Measurements from ENCODE around the gene ETV6. TPM values are rescaled to one million over a fixed set of nuclear protein-coding genes. Genes with fewer than 3 reads are reported as not detected.

The ETV6 gene
- total RNA-seq, 1 donor from 2014 or later, result 72.7 TPM

GRCh38 chr12:11794751-11795150, 145.3 kb downstream of the ETV6 start:
- intact Hi-C loops (cut with micrococcal nuclease), result no loop called here

DNA sequence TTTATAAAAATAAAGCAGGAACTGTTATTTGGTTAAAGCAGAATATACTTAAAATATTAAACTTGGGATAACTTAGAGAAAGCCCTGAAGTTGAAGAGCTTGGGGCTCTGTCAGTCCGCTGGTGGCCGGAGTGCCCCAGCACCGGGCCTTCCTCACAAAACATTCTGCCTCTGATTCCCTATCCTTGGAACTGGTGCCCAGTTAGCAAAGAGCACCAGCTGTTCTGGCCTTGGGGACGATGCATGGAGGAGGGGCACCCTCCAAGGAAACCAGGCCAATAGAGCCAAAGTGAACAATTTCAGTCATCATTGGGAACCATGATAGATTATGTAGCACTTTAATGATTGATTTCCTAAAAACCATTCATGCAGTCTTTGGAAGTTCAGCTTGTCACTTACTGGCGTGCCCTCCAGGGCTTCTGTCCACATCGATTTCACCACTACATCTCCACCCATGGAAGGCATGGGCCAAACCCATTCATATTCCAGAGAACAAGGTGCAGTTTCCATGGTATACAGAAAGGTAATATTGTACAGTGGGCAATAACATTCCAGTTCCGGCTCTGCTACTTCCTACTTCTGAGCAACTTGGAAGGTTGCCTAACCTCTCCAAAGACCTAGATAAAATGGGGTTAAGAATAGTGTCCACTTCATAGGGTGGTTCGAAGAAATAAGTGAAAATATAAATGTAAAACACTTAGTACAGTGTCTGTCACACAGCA, 145.9 kb downstream of the ETV6 start:
- intact Hi-C loops (cut with micrococcal nuclease), result no loop called here

DNA sequence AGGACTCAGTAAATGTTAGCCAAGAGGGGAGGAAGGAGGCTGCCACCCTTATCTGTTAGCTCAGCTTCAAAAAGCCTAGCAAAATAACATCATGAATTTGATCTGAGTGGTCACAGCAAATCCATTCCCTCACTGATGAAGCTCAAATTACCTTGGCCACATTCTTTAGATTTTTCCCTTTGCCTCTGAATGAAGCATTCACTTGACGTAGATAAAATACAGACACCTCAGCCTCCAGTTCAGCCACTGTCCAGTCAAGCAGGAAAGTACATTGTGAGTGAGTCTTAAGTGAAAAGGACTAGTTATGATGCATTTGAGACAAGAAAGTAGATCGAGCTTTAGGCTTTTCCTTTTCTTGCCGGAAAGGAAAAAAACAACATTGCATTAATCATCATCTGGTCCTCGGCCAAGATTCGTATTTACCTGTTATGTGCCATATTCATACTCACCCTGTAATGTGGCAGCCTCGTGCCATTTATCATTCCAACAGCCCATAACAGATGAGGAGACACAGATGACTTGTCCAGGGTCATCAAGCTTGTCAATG, 146.5 kb downstream of the ETV6 start:
- intact Hi-C loops (cut with micrococcal nuclease), result no loop called here

- intact Hi-C loops (cut with micrococcal nuclease), result no loop called here
Observed at GRCh38 chr12:11797317-11797913, 147.9 kb downstream of the ETV6 start.

DNA sequence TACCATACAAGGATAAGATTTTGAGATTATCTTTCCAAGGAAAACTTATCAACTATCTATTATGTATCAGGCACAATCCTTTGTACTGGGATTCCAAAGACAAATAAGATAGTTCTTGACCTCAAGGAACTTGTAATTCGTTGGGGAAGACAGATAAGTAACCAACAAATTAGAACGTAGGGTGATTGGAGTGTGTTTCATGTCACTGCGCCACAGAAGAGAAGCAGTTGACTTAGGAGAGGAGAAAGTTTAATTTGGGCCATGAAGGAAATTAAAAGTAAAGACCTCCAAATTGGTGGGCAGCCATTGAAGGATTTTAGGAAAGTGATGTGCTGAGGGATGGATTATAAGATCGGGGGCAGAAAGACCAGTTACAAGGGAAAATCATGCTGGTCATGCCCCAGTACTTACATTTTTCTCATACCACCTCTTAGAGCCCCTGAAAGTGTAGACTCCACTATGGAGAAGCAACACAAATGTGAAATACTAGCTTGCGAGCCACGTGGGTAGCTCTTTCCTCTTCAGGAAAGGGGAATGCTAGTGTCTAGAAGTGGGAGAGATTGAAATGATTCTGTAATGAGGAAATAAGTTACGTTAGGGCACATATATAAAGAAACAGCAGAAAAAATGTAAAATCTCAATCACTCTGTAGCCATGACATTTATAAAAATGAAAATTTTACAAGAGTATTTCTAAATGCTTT, 148.7 kb downstream of the ETV6 start:
- intact Hi-C loops (cut with micrococcal nuclease), result no loop called here

DNA sequence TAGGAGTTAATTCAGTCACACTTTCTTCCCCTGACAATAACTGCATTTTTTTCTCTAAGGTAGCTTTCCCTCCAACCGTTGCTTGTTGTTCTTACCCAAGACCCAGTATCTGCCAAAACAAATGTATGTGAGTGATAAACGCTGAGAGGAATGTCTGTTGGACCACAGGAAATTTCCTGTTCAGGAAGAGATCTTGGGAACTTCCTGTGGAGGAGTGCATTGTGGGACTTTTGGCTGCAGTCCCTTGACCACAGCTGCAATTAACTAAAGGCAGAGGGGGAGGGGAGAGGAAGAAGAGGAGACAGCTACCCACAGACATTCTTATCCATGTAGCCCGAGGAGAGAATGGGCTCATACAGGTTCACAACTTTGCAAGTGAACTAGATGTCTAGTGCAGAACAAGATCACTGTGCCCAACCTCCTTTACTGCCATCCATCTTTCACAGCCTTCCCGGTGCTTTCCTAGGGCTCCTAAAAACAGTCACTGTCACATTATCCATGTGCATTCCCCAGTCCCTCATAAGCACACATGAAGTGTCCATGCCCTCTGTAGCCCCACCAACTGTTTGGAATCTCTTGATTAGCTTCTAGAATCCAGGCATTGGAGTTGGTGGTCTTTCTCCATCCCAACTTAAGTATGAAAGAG, 149.5 kb downstream of the ETV6 start:
- intact Hi-C loops (cut with micrococcal nuclease), result no loop called here

GRCh38 chr12:11799502-11799873, 150.0 kb downstream of the ETV6 start:
- intact Hi-C loops (cut with micrococcal nuclease), result no loop called here

GRCh38 chr12:11801643-11802042, 152.2 kb downstream of the ETV6 start:
- intact Hi-C loops (cut with micrococcal nuclease), result no loop called here

DNA sequence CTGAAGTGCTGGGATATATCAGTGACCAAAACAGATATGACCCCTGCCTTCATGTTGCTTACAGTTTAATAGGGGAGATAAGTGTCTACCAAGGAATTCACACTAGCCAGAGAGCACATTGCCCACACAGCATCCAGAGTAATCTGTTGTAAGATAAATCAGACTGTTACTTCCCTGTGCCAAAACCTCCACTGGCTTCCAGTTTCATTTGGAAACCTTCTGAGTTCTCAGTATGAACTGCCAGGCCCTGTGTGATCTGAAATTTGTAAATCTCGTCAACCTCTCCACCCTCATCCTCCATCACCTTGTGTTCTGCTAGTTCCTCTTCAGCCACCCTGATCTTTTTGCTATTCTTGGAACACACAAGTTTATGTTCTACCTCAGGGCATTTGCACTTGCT, 154.7 kb downstream of the ETV6 start:
- intact Hi-C loops (cut with micrococcal nuclease), result no loop called here

DNA sequence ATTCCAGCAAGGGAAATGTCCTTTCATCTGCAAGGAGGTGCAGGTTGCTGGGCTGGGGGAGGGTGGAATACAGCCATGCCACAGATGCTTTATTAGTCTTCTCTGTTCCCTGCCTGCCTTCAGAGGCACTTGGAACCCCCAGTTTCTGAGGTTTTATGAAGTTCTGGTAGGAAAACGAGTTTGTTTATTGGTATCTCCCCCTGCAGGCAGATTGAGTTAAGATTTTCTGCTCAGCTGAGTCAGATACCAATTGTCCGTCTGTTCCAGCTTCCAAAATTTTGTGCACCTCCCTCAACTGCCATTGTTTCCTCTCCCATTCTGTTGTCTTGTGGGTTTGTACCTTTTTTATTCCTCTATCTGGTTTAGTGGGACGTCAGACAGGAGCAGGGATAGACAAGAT, 155.6 kb downstream of the ETV6 start:
- intact Hi-C loops (cut with micrococcal nuclease), result no loop called here

- intact Hi-C loops (cut with micrococcal nuclease), result no loop called here
Observed at GRCh38 chr12:11805680-11806079, 156.2 kb downstream of the ETV6 start.

DNA sequence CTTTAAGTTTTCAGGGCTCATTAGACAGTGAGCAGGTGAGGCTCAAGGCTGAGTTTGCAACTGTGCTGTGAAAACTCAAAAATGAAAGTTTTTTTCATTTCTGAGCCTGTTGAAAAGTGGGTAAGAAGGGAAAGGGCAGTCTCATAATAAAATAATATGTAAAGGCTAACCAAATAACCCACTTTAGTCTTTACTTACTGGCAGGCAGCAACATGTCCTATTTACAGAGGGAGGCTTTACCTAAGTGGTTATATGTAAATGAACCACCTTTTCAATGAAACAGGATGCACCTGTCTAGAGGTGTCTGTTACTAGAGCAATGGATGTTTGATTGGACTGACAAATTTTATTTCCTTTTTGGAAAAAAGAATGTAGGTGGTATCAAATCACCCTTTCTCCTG, 158.0 kb downstream of the ETV6 start:
- intact Hi-C loops (cut with micrococcal nuclease), result no loop called here

- intact Hi-C loops (cut with micrococcal nuclease), result no loop called here
Observed at GRCh38 chr12:11808931-11809330, 159.5 kb downstream of the ETV6 start.

DNA sequence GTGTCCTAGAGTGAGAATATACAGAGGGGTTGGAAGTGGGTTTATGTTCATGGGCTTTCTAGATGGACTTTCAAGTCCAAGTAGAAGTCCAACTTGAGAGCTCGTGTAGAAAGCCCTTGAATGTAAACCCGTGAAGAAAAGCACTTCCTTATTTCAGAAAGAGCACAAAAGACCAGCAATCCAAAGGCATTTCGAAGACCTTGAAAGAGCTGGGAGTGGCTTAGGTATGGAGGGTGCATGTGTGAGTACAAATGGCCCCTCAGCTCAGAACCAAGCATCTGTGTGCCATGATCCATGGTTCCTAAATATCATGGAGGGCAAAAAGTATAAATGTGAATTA, 160.7 kb downstream of the ETV6 start:
- intact Hi-C loops (cut with micrococcal nuclease), result loop anchor here (5.0 kb wide), 2 partner anchors 78 to 158 kb away; no protein-coding TSS in a partner anchor

GRCh38 chr12:11811008-11811407, 161.5 kb downstream of the ETV6 start:
- intact Hi-C loops (cut with micrococcal nuclease), result loop anchor here (5.0 kb wide), 2 partner anchors 79 to 159 kb away; no protein-coding TSS in a partner anchor

DNA sequence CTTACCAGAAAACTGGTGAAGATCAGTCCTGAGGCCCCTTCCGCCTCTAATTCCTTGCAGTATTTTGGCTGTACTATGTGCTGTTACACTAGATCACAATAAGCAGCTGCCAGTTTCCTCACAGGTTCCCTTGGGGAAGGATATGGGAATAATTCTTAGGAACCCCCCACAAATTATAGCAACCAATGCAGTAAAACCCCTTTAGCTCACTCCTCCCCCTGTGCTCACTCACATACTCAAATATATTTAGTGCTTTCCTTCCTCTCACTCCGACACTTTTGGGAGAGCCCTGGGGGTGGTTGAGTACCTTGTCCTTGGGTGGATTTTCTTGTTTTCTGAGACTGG, 162.7 kb downstream of the ETV6 start:
- intact Hi-C loops (cut with micrococcal nuclease), result loop anchor here (2.0 to 5.0 kb wide), 3 partner anchors 80 to 221 kb away; no protein-coding TSS in a partner anchor

GRCh38 chr12:11812586-11813437, 163.3 kb downstream of the ETV6 start:
- intact Hi-C loops (cut with micrococcal nuclease), result loop anchor here (2.0 to 5.0 kb wide), 3 partner anchors 81 to 220 kb away; no protein-coding TSS in a partner anchor

GRCh38 chr12:11813438-11813813, 164.0 kb downstream of the ETV6 start:
- intact Hi-C loops (cut with micrococcal nuclease), result loop anchor here (2.0 to 5.0 kb wide), 3 partner anchors 81 to 219 kb away; no protein-coding TSS in a partner anchor

GRCh38 chr12:11814374-11814773, 164.9 kb downstream of the ETV6 start:
- intact Hi-C loops (cut with micrococcal nuclease), result loop anchor here (5.0 kb wide), 2 partner anchors 82 to 162 kb away; no protein-coding TSS in a partner anchor

- intact Hi-C loops (cut with micrococcal nuclease), result no loop called here
Observed at GRCh38 chr12:11815397-11815796, 165.9 kb downstream of the ETV6 start.

DNA sequence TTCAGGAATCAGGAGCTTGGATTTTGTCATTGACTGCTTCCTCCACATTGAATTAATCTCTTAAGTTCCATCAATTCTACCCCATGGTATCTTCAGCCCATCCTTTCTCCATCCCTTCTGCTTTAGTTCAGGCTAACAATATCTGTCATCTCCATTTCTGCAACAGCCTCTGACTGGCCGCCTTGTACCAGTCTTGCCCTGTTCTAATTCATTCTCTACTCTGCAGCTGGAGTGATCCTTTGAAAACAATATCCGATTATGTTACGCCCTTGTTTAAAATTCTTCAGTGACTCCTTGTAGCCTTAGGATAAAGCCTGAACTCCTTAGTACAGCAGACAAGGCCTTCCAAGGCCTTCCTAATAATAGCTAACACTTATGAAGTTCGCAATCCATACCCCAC, 170.2 kb downstream of the ETV6 start:
- intact Hi-C loops (cut with micrococcal nuclease), result no loop called here

Measured in T-helper 1 cell treated with Interleukin-12 subunit alpha and Interleukin-12 subunit beta and Interleukin-4 antibody, amounts not matched to agents 30 ng/mL and 1 ng/mL, for 36 hours (primary cell).